A673 (cell line): Measurements from ENCODE around the gene PCARE.

Experiments
- CTCF ChIP-seq: fragments of 300-800, 200-600 bp; sonication (generic); conservative IDR thresholded peaks from 2 replicates; pipeline ENCODE4 v1.5.1; 2017; ENCODE audit warnings: low read depth, mild to moderate bottlenecking, antibody characterized with exemption, low read length, moderate library complexity, mixed read lengths
- EZH2 ChIP-seq: fragments of 200-600 bp; sonication (generic); IDR thresholded peaks from 2 replicates; pipeline ENCODE4 v1.6.1; 2017; ENCODE audit warnings: borderline replicate concordance, low read depth, mild to moderate bottlenecking, mixed read lengths, antibody characterized with exemption, low read length; ENCODE audit not compliant: poor library complexity, severe bottlenecking

- no peak for TF ChIP-seq EZH2
- TF ChIP-seq CTCF: no peak
These were observed 29.9 kb downstream of the PCARE start for GRCh38 chr2:29044459-29044858.
